ENCODE results near the gene MDH2. TPM values are rescaled to one million over a fixed set of nuclear protein-coding genes. Genes with fewer than 3 reads are reported as not detected.
"Not testable (repeated sequence)": the region's sequence is repeated elsewhere in the genome, so short reads cannot be mapped to it uniquely, and the experiment has no call there.

The MDH2 gene
- total RNA-seq, 4 donors from 2014 or later: 99.8 to 127 (median 116) TPM

DNA sequence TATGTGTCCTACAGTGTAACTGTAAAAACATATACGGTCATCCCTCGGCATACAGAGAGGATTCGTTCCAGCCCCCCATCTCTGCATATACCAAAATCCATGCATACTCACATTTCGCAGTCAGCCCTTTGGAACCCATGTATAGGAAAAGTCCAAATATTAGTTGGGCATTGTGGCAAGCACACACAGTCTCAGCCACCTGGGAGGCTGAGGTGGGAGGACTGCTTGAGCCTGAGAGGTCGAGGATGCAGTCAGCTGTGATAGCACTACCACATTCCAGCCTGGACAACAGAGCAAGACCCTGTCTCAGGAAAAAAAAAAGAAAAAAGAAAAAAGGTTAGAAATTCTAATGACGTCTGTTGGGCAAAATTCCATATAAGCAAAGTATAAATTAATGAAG is 29.1 kb downstream of the MDH2 start:
- Histone ChIP-seq H3K27me3 (no peaks in the 10 kb centered on the region), H3K4me3 (no peak overlapping the region), H3K4me1 (no peaks in the 10 kb centered on the region), H3K27ac (no peak overlapping the region), H3K9me3 (no peaks in the 10 kb centered on the region), H3K36me3 (no peaks in the 10 kb centered on the region)
- 87% methylated on average over 6 of the region's 6 CpGs for WGBS
- TF ChIP-seq, protein P1, sequence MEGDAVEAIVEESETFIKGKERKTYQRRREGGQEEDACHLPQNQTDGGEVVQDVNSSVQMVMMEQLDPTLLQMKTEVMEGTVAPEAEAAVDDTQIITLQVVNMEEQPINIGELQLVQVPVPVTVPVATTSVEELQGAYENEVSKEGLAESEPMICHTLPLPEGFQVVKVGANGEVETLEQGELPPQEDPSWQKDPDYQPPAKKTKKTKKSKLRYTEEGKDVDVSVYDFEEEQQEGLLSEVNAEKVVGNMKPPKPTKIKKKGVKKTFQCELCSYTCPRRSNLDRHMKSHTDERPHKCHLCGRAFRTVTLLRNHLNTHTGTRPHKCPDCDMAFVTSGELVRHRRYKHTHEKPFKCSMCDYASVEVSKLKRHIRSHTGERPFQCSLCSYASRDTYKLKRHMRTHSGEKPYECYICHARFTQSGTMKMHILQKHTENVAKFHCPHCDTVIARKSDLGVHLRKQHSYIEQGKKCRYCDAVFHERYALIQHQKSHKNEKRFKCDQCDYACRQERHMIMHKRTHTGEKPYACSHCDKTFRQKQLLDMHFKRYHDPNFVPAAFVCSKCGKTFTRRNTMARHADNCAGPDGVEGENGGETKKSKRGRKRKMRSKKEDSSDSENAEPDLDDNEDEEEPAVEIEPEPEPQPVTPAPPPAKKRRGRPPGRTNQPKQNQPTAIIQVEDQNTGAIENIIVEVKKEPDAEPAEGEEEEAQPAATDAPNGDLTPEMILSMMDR (IDR thresholded peaks at IDR 0.05): no peak
- no peak for TF ChIP-seq POLR2AphosphoS5 (IDR thresholded peaks at IDR 0.05)
- TF ChIP-seq POLR2A (IDR thresholded peaks at IDR 0.05): no peak
- TF ChIP-seq EP300 (IDR thresholded peaks at IDR 0.05): no peak
- DNase-seq (ENCODE audit: low spot score in 2 of 2): peak in 1 of 2 donors; percentile 17

DNA sequence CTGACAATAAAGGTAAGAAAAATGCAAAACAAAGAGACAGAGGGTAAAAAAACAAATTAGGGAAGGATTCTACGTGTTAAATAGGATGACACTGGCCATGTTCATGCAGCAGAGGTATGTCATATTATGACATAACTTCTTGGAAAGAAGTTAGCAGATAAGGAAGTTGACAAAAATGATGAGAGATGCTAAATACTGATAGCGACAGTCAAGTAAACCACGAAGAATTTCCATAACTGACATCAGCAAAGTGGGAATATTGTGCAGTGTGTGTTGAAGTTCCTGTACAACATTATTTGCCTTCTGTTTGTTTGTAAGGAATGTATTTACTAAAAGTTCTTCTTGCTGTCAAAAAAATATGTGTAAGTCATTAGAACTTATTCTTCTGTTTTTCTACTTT is 29.5 kb downstream of the MDH2 start:
- DNase-seq (ENCODE audit: low spot score in 2 of 2): no peak
- WGBS: 35% methylated on average over 3 of the region's 3 CpGs
- Histone ChIP-seq H3K9me3 (no peaks in the 10 kb centered on the region), H3K4me3 (no peak overlapping the region), H3K36me3 (no peaks in the 10 kb centered on the region), H3K27me3 (no peaks in the 10 kb centered on the region), H3K27ac (no peak overlapping the region), H3K4me1 (no peaks in the 10 kb centered on the region)
- TF ChIP-seq POLR2A (IDR thresholded peaks at IDR 0.05): no peak
- no peak for TF ChIP-seq EP300 (IDR thresholded peaks at IDR 0.05)
- TF ChIP-seq POLR2AphosphoS5 (IDR thresholded peaks at IDR 0.05): no peak
- TF ChIP-seq, protein P1 (IDR thresholded peaks at IDR 0.05): no peak

DNA sequence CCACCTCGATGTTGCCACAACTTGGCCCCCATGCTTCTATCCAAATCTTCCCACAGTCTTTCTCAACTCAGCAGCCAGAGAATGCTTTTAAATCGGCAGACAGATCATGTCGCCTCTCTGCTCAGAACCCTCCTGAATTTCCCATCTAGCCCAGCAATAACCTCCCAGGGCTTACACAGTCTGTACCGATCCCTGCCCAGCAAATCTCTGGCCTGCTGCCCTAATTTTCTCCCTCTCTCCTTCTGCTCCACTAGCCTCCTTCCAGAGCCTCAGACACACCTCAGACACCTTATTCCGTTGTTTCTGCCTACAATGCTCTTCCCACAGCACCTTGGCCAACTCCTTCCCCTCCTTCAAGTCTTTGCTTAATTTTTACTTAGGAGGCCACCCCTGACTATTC is 32.3 kb downstream of the MDH2 start:
- H3K4me1 ChIP-seq: no peaks in the 10 kb centered on the region
- no peak overlapping the region for H3K27ac ChIP-seq
- no peak for DNase-seq (ENCODE audit: low spot score in 2 of 2)
- H3K9me3 ChIP-seq: no peaks in the 10 kb centered on the region
- TF ChIP-seq POLR2A (IDR thresholded peaks at IDR 0.05): no peak
- no peak for TF ChIP-seq EP300 (IDR thresholded peaks at IDR 0.05)
- no peak for TF ChIP-seq POLR2AphosphoS5 (IDR thresholded peaks at IDR 0.05)
- TF ChIP-seq, protein P1 (IDR thresholded peaks at IDR 0.05): no peak
- H3K27me3 ChIP-seq: no peaks in the 10 kb centered on the region
- no peak overlapping the region for H3K4me3 ChIP-seq
- WGBS: 72% methylated on average over 5 of the region's 5 CpGs
- no peaks in the 10 kb centered on the region for H3K36me3 ChIP-seq

DNA sequence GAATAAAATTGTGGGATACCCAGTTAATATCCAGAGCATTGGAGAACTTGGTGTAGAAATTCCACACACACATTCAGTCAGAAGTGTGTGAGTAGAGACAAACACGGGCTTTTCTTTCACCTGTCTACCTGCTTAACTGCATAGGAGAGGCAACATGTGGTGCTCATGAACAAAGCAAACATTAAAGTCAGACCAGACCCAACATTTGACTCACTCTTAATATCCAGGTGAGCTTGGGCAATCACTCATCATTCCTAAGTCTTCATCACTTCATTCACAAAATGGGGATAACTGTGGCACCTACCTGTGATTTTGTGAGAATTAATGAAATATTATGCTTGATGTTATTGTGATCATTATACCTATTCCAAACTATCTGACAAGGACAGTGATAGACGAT is 36.2 kb downstream of the MDH2 start:
- not testable (repeated sequence) for H3K9me3 ChIP-seq; H3K27me3 ChIP-seq; H3K36me3 ChIP-seq; H3K27ac ChIP-seq; H3K4me3 ChIP-seq; DNase-seq (ENCODE audit: low spot score in 2 of 2); H3K4me1 ChIP-seq
- WGBS: 85% methylated on average over 2 of the region's 2 CpGs

DNA sequence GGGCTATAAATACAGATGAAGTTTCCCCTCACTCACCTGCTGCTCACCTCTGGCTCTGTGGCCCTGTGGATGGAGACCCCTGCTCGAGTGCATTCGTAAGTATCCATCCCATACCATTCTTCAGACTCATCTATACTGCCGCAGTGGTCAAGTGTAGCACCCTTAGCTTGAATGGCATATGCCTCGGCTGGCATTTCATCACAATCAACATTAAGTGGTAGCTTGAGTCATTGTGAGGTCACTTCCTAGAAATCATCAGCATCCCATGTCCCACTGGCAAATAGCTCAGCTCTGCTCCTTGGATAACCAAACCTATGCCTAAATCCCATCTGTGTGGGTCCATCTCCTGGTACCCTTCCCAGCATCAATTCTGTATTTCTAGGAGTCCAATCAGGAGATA is 38.2 kb downstream of the MDH2 start:
- no peaks in the 10 kb centered on the region for H3K9me3 ChIP-seq
- no peak overlapping the region for H3K27ac ChIP-seq
- H3K27me3 ChIP-seq: no peaks in the 10 kb centered on the region
- no peak for TF ChIP-seq EP300 (IDR thresholded peaks at IDR 0.05)
- DNase-seq (ENCODE audit: low spot score in 2 of 2): peak in 1 of 2 donors; percentile 31
- no peaks in the 10 kb centered on the region for H3K36me3 ChIP-seq
- peaks cover 9% of the 10 kb centered on the region for H3K4me1 ChIP-seq
- H3K4me3 ChIP-seq: no peak overlapping the region
- 91% methylated on average over 4 of the region's 4 CpGs for WGBS

DNA sequence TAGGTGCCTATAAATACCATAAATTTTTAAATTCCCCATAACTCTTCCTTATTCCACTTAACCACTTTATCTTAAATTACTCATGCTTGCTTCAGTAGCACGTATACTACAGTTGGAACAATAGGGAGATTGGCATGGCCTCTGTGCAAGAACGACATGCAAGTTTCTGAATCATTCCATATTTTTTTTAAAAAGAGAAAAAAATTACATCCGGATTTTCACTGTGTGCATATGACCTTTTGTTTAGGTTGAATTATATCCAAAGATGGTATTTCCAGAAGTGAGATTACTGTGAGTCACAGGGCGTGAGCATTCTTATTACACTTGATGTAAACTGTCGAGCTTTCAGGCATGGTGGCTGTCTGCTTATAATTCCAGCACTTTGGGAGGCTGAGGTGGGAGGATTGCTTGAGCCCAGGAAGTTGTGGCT is 39.5 kb downstream of the MDH2 start:
- DNase-seq (ENCODE audit: low spot score in 2 of 2); H3K27me3 ChIP-seq; H3K36me3 ChIP-seq; H3K27ac ChIP-seq; H3K4me3 ChIP-seq; H3K4me1 ChIP-seq; H3K9me3 ChIP-seq: not testable (repeated sequence)
- WGBS: 36% methylated on average over 5 of the region's 5 CpGs

DNA sequence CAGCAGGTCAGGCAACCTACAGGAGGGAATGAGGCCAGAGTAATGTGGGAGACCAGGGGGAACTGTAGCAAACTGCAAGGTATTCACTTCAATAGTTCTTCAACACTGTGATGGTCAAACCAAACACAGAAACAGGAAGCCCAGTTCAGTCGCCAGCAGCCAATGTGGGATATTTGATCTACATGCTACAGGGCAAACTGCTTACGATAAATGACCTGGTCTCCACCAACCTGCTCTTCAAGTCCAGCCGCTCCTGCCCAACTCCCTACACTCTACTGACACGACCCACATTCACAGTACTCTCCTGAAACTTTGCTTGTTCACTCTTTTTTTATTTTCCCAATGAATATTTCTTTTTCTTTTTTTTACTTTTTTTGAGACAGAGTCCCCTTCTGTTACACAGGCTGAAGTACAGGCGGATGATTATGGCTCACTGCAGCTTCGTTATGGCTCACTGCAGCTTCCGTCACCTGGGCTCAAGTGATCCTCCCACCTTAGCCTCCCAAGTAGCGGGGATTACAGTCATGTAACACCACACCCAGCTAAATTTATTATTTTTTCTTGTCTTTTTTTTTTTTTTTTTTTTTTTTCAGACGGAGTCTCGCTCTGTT is 42.1 kb downstream of the MDH2 start:
- no peaks in the 10 kb centered on the region for H3K9me3 ChIP-seq
- TF ChIP-seq POLR2A (IDR thresholded peaks at IDR 0.05) (no peak), POLR2AphosphoS5 (IDR thresholded peaks at IDR 0.05) (no peak), EP300 (IDR thresholded peaks at IDR 0.05) (no peak)
- TF ChIP-seq, protein P1 (IDR thresholded peaks at IDR 0.05): no peak
- H3K27me3 ChIP-seq: no peaks in the 10 kb centered on the region
- peaks cover 9% of the 10 kb centered on the region for H3K4me1 ChIP-seq
- DNase-seq (ENCODE audit: low spot score in 2 of 2): no peak
- no peak overlapping the region for H3K4me3 ChIP-seq
- no peaks in the 10 kb centered on the region for H3K36me3 ChIP-seq
- WGBS: 65% methylated on average over 10 of the region's 10 CpGs
- H3K27ac ChIP-seq: no peak overlapping the region

All from suprapubic skin (tissue), 4 donors.